Skin of body (tissue), 2 donors: ENCODE results near the gene FAM222A. TPM values are rescaled to one million over a fixed set of nuclear protein-coding genes. Genes with fewer than 3 reads are reported as not detected.

Experiments used
- DNase-seq: peaks from one replicate; lab custom pipeline; 2025; lab: John Stamatoyannopoulos, UW
- total RNA-seq: library from RNA; depleted of rRNA; stranded (reverse); fragments of >200 nt; gene quantifications from one replicate; pipeline ENCODE4 v1.2.3, GENCODE V29; 2014

The FAM222A gene
- total RNA-seq, 1 donor from 2014 or later = 1.4 TPM

DNA sequence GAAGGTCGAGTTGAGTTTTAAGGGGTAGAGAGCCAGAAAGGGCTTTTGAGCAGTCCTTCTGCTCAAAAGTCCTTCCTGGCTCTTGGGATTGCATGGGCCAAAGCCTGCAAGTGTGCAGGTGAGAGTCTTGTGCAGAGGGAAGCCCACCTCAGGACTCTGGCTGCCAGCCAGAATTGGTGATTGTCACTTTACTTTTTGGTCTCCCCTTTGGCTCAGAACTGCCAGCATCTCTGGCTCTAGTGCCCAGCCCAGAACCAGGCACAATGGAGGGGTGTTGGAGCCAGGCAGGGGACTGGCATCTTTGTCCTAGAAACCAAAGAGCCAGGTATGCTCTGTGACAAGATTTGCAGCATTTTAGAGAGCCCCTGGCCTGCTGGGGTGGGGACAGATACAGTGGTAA is 23.5 kb downstream of the FAM222A start:
- no peak for DNase-seq

DNA sequence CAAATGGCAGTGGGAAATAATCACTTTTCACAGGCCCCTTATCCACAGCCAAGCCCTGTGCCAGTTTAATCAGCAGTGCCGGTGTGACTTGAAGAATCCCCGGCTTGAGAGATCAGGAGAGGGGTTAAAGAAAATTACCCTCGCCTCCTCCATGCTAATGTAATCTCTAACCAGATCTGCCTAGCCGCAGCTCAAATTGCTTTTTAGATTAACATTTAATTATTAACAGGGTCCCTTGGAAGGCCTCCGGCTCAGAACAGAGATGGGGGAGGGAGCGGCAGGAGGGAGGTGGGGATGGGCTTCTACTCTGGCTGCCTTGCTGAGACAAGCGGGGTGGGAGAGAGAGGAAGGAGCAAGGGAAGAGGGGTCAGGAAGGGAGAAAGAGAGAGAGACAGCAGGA is 24.0 kb downstream of the FAM222A start:
- no peak for DNase-seq

DNA sequence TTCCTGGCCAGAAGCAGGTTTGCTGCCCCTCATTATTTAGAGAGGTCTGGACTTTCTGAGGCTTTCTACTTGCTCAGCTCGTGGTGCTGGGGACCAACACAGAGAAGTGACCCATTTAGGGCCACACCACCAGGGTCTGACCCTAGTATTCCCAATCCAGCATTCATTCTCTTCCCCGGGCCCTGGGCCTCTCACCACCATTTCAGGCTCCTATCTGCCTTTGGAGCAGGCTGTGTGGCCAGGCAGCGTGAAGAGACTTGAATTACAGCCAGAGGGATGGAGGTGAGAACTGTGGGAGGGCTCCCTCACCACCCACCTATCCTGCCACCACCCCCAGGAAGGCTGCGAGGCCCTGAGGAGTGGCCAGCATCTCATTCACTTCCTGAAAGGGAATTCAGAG is 24.6 kb downstream of the FAM222A start:
- no peak for DNase-seq

- DNase-seq = no peak
Measured at GRCh38 chr12:109738878-109739665, 25.4 kb downstream of the FAM222A start.

DNA sequence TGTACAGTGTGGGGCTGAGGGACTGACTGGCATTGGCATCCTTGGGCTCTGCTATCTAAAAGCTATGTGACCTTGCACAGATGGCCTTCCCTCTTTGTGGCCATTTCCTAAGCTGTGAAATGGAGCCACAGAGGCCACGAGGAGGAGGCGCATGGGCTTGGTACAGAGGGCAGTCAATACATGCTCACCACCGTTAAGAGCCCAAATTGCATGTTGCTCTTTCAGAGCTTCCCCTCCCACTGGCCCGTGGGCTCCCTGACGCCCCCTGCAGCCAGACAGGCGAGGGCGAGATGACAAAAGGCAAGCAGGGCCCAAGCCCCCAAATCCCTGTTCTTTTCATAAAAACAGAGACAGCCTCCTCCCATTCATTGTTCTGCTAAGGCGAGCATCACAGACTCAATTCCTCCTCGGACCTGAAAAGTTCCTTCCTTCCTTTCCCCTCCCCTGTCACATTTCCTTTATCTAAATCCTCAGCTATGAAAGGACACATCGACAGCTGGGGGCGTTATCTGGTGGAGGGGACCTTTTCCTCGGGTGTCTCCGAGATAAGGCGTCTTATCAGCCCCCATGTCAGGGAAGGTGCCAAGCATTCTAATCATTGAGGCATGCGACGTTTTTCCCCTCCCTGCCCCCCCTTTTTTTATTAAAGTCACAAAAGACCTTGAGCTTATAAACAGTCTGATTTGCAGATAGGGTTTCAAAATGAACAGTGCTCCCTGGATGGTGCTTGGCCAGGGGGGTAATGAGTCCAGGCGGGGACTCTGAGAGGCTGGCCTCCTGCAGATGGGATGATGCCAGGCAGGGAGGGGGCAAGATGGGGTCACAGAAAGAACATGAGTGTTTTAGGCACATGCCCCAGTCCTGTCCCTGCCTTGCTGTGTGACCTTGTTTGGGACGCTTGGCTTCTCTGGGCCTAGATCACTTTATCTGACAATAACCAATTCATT is 26.4 kb downstream of the FAM222A start:
- no peak for DNase-seq

DNA sequence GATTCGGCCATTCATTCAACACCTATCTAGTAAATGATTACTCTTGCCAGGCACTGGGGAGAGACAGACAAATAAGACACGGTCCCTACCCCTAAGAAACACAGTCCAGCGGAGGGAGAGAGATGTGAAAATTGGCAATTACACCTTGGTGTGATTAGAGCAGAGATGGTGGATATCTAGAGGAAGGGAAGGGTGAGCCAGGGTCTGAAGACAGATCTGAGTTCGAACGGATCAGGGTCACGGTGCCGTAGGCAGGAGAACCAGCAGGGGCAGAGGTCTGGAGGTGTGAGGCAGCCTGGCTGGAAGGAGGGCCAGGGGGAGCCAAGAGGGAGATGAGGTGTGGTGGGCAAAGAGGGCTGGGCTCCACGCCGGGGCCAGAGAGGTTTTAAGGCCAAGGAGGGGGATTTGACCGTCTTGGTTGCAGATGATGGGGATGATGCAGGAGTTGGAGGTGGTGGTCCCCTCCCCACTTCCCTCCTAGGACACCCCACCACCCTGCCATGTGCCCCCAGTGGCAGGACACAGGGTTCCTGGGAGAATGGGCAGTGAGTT is 27.1 kb downstream of the FAM222A start:
- no peak for DNase-seq

DNA sequence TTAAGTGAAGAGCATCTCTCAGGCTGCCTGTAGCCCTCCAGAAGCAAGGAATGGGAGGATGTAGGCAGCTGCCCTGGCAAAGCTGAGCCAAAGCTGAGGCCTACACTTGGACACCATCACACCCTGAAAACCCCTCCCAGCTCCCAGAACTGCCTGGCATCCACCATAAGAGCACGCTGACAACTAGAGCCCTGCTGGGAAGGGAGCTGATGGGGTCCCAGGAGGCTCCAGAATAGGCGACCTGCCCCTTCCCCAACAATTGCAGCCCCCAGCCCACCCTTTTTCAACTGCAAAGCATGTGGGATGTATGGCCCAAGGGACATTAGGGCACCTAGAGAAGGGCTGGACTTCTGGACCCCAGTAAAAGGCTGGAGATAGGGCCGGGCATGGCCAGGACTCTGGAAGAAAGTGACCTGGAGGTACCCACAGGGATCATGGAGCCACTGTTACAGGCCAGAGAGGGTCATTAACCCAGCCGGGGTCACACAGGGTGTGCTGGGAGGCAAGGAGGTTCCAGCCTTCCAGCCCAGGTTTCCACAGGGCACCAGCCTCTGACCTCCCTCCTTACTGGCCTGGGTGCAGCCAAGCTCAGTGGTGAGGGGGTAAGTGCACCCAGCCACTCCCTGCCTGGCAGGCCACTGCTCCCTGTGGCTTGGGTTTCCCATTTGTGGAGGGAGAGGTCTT is 27.8 kb downstream of the FAM222A start:
- no peak for DNase-seq

GRCh38 chr12:109741970-109742703 is 28.5 kb downstream of the FAM222A start:
- no peak for DNase-seq

DNA sequence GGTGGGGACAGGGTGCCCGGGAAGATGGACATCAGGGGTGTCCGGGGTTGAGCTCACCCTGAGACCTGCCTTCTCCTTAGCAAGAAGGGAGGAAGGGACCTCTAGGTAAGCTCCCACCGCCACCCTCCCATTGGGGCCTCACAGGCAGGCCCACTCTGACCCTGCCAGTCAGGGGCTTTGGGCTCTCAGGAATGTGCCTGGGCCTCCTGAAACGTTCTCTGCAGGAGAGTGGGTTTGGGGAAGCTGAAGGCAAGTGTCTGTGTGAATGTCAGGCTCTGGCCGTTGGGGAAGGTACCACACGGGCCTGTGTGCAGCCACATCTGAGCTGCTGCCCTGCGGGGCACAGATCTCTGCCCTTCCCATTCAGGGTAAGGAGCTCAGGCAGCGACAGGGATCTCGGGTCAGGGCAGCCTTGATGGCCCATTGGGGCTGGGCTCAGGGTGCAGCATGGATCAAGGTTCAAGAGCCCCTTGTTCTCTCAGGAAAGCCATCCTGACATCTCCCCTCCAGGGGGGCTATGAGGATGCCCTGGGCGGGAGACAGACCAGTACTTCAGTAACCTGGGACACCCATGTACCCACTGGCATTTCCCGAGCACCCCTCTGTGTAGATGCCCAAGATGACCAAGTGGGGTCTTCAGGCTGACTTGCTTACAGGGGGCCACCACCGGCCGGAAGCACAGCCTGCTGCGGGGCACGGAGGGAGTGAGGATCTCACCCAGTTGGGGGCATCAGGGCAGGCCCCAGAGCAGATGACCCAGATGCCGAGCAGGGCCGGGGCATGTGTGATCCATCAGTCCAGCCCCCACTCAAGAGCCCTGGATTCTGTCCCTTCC is 29.7 kb downstream of the FAM222A start:
- DNase-seq = no peak

DNA sequence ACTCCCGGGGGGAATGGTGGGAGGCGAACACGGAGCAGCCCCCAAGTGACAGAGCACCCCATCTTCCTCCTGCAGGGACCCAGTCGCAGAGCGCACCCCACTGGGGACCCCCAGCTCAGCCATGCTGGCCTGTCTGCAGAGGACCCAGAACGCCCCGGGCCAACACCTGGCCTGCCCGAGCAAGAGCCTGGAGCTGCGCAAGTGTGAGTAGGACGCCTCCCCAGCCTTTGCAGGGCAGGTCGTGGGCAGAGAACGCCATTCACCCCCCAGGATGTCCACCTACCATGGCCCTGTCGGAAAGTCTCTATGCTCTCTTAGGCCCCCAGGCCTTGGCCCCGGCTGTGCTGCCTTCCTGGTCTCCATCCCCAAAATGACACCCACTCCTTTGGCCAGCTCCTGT is 30.4 kb downstream of the FAM222A start:
- no peak for DNase-seq

- DNase-seq = no peak
Measured at GRCh38 chr12:109744986-109745942, 31.6 kb downstream of the FAM222A start.

DNA sequence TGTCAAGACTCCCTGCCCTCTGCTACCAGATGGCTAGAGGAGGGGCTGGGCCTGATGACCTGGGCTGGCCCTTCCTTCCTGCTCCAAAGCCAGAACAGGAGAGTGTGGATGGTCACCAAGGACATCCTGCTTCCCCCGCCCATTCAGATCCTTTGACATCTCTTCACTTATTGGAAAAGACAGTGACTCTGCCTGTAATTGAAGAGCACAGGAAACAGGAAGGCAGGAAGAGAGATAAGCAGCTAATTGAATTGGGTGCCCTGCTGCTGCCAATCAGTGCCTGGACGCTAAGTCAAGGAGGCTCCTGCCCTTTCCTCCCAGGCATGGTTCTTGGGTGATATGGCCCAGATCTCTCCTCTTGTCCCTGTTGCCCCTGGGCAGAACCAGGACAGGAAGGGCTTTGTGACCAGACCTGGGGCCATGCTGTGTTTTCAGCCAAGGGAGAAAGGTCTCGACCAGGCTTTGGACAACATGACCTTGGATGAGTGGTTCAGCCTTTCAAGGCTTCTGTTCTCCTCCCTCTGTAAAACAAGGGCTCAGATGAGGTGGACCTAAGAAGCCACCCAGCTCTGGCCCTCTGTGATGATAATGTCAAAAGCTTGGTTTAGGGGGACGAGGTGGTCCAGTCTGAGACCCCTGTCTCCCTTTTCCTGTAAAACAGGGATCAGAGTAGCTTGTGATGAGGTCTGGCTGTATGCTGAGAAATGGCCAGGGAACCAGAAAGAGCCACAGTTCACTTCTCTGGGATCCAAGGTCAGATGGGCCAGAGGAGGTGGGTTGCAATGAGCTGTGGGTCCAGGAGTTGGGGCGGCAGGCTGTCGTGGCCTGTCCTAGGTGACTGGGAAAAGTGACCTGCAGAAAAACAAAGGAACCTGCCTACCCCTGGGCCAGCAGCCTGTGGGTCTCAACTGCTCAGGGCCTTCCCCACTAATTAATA is 38.8 kb downstream of the FAM222A start:
- no peak for DNase-seq

DNA sequence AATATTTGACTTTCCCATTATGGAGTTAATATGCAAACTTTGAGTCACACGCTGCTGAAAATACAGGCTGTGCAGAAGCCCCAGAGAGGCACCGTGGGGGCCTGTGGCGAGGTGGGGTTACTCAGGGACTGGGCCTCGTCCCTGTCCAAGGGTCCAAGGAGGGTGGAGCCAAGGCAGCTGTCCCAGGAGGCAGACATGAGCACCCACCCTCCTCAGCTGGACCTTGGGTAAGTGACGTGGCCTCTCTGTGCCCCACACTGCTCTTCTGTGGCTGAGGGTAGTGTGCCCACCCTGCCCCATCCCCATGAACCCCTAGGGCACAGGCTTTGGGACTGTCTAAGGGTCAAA is 39.4 kb downstream of the FAM222A start:
- DNase-seq = no peak

- DNase-seq = no peak
Measured at GRCh38 chr12:109753959-109754358, 40.3 kb downstream of the FAM222A start.

DNA sequence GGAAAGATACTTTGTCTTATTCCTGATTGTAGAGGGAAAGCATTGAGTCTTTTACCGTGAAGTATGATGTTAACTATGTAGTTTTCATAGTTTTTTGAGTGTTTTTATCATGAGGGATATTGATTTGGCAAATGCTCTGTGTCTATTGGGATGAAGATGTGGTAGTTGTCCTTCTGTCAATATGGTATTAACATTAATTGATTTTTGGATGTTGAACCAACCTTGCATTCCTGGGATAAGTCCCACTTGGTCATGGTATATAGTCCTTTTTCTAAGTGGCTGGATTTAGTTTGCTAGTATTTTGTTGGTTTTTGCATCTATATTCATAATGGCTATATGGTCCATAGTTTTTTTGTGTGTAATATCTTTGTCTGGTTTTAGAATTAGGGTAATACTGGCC is 42.8 kb downstream of the FAM222A start:
- DNase-seq = no peak

- DNase-seq = no peak
Measured at GRCh38 chr12:109757671-109758265, 44.1 kb downstream of the FAM222A start.
